Measurements from ENCODE around the gene CASP9. TPM values are rescaled to one million over a fixed set of nuclear protein-coding genes. Genes with fewer than 3 reads are reported as not detected.

Gene CASP9
- total RNA-seq, 1 donor from 2014 or later = 18.6 TPM

GRCh38 chr1:15453734-15454133 is 70.3 kb downstream of the CASP9 start:
- Mint-ChIP-seq H3K4me1 (ENCODE audit: low read depth) (no peaks in the 10 kb centered on the region), H3K36me3 (ENCODE audit: low read depth) (no peaks in the 10 kb centered on the region), H3K27me3 (ENCODE audit: low read depth) (peaks cover 5% of the 10 kb centered on the region), H3K9me3 (no peaks in the 10 kb centered on the region), H3K4me3 (ENCODE audit: low read depth) (no peak overlapping the region), H3K27ac (no peak overlapping the region)
- DNase-seq (ENCODE audit: low spot score) = no peak
- intact Hi-C loops (cut with micrococcal nuclease) = no loop called here

- intact Hi-C loops (cut with micrococcal nuclease) = no loop called here
- no peak for DNase-seq (ENCODE audit: low spot score)
- H3K4me3 Mint-ChIP-seq (ENCODE audit: low read depth) = no peak overlapping the region
- H3K27me3 Mint-ChIP-seq (ENCODE audit: low read depth) = peaks cover 5% of the 10 kb centered on the region
- no peaks in the 10 kb centered on the region for H3K9me3 Mint-ChIP-seq
- H3K27ac Mint-ChIP-seq = no peak overlapping the region
- H3K36me3 Mint-ChIP-seq (ENCODE audit: low read depth) = no peaks in the 10 kb centered on the region
- no peaks in the 10 kb centered on the region for H3K4me1 Mint-ChIP-seq (ENCODE audit: low read depth)
Observed at GRCh38 chr1:15452866-15453571, 71.0 kb downstream of the CASP9 start.

GRCh38 chr1:15452216-15452615 is 71.8 kb downstream of the CASP9 start:
- Mint-ChIP-seq H3K36me3 (ENCODE audit: low read depth) (no peaks in the 10 kb centered on the region), H3K4me3 (ENCODE audit: low read depth) (no peak overlapping the region), H3K4me1 (ENCODE audit: low read depth) (no peaks in the 10 kb centered on the region), H3K27ac (no peak overlapping the region), H3K9me3 (no peaks in the 10 kb centered on the region), H3K27me3 (ENCODE audit: low read depth) (peaks cover 5% of the 10 kb centered on the region)
- DNase-seq (ENCODE audit: low spot score) = no peak
- intact Hi-C loops (cut with micrococcal nuclease) = no loop called here

- H3K27me3 Mint-ChIP-seq (ENCODE audit: low read depth) = peaks cover 5% of the 10 kb centered on the region
- H3K9me3 Mint-ChIP-seq = no peaks in the 10 kb centered on the region
- no peaks in the 10 kb centered on the region for H3K4me1 Mint-ChIP-seq (ENCODE audit: low read depth)
- no peak for DNase-seq (ENCODE audit: low spot score)
- H3K4me3 Mint-ChIP-seq (ENCODE audit: low read depth) = no peak overlapping the region
- H3K36me3 Mint-ChIP-seq (ENCODE audit: low read depth) = no peaks in the 10 kb centered on the region
- no peak overlapping the region for H3K27ac Mint-ChIP-seq
- intact Hi-C loops (cut with micrococcal nuclease) = no loop called here
Observed at GRCh38 chr1:15451014-15451722, 72.8 kb downstream of the CASP9 start.

- H3K4me3 Mint-ChIP-seq (ENCODE audit: low read depth) = no peak overlapping the region
- H3K27ac Mint-ChIP-seq = no peak overlapping the region
- no peak for DNase-seq (ENCODE audit: low spot score)
- H3K27me3 Mint-ChIP-seq (ENCODE audit: low read depth) = peaks cover 14% of the 10 kb centered on the region
- H3K4me1 Mint-ChIP-seq (ENCODE audit: low read depth) = peaks cover 7% of the 10 kb centered on the region
- H3K9me3 Mint-ChIP-seq = no peaks in the 10 kb centered on the region
- H3K36me3 Mint-ChIP-seq (ENCODE audit: low read depth) = no peaks in the 10 kb centered on the region
- intact Hi-C loops (cut with micrococcal nuclease) = no loop called here
Observed at GRCh38 chr1:15449567-15449966, 74.4 kb downstream of the CASP9 start.

- intact Hi-C loops (cut with micrococcal nuclease) = no loop called here
- Mint-ChIP-seq H3K36me3 (ENCODE audit: low read depth) (no peaks in the 10 kb centered on the region), H3K4me3 (ENCODE audit: low read depth) (no peak overlapping the region), H3K27me3 (ENCODE audit: low read depth) (peaks cover 14% of the 10 kb centered on the region), H3K27ac (no peak overlapping the region), H3K4me1 (ENCODE audit: low read depth) (peaks cover 7% of the 10 kb centered on the region), H3K9me3 (no peaks in the 10 kb centered on the region)
- DNase-seq (ENCODE audit: low spot score) = no peak
Observed at GRCh38 chr1:15448877-15449462, 75.0 kb downstream of the CASP9 start.

- no peaks in the 10 kb centered on the region for H3K36me3 Mint-ChIP-seq (ENCODE audit: low read depth)
- intact Hi-C loops (cut with micrococcal nuclease) = no loop called here
- no peak for DNase-seq (ENCODE audit: low spot score)
- H3K27ac Mint-ChIP-seq = no peak overlapping the region
- H3K9me3 Mint-ChIP-seq = no peaks in the 10 kb centered on the region
- H3K4me1 Mint-ChIP-seq (ENCODE audit: low read depth) = peaks cover 7% of the 10 kb centered on the region
- H3K27me3 Mint-ChIP-seq (ENCODE audit: low read depth) = peaks cover 15% of the 10 kb centered on the region
- no peak overlapping the region for H3K4me3 Mint-ChIP-seq (ENCODE audit: low read depth)
Observed at GRCh38 chr1:15446212-15446611, 77.8 kb downstream of the CASP9 start.

- intact Hi-C loops (cut with micrococcal nuclease) = no loop called here
- no peaks in the 10 kb centered on the region for H3K9me3 Mint-ChIP-seq
- H3K27me3 Mint-ChIP-seq (ENCODE audit: low read depth) = peaks cover 15% of the 10 kb centered on the region
- H3K36me3 Mint-ChIP-seq (ENCODE audit: low read depth) = no peaks in the 10 kb centered on the region
- H3K4me1 Mint-ChIP-seq (ENCODE audit: low read depth) = peaks cover 7% of the 10 kb centered on the region
- no peak overlapping the region for H3K4me3 Mint-ChIP-seq (ENCODE audit: low read depth)
- H3K27ac Mint-ChIP-seq = no peak overlapping the region
- DNase-seq (ENCODE audit: low spot score) = no peak
Observed at GRCh38 chr1:15445390-15446122, 78.5 kb downstream of the CASP9 start.

- Mint-ChIP-seq H3K27me3 (ENCODE audit: low read depth) (peaks cover 14% of the 10 kb centered on the region), H3K27ac (no peak overlapping the region), H3K4me3 (ENCODE audit: low read depth) (no peak overlapping the region), H3K36me3 (ENCODE audit: low read depth) (no peaks in the 10 kb centered on the region), H3K4me1 (ENCODE audit: low read depth) (peaks cover 7% of the 10 kb centered on the region), H3K9me3 (no peaks in the 10 kb centered on the region)
- intact Hi-C loops (cut with micrococcal nuclease) = no loop called here
- no peak for DNase-seq (ENCODE audit: low spot score)
Observed at GRCh38 chr1:15444468-15445389, 79.3 kb downstream of the CASP9 start.

GRCh38 chr1:15443281-15443680 is 80.7 kb downstream of the CASP9 start:
- Mint-ChIP-seq H3K4me1 (ENCODE audit: low read depth) (peaks cover 7% of the 10 kb centered on the region), H3K4me3 (ENCODE audit: low read depth) (no peak overlapping the region), H3K36me3 (ENCODE audit: low read depth) (no peaks in the 10 kb centered on the region), H3K9me3 (no peaks in the 10 kb centered on the region), H3K27me3 (ENCODE audit: low read depth) (peaks cover 10% of the 10 kb centered on the region), H3K27ac (no peak overlapping the region)
- DNase-seq (ENCODE audit: low spot score) = no peak
- intact Hi-C loops (cut with micrococcal nuclease) = no loop called here

GRCh38 chr1:15442759-15443158 is 81.3 kb downstream of the CASP9 start:
- Mint-ChIP-seq H3K4me3 (ENCODE audit: low read depth) (no peak overlapping the region), H3K27ac (no peak overlapping the region), H3K9me3 (no peaks in the 10 kb centered on the region), H3K4me1 (ENCODE audit: low read depth) (peaks cover 7% of the 10 kb centered on the region), H3K36me3 (ENCODE audit: low read depth) (no peaks in the 10 kb centered on the region), H3K27me3 (ENCODE audit: low read depth) (peaks cover 10% of the 10 kb centered on the region)
- no peak for DNase-seq (ENCODE audit: low spot score)
- intact Hi-C loops (cut with micrococcal nuclease) = no loop called here

- peaks cover 10% of the 10 kb centered on the region for H3K27me3 Mint-ChIP-seq (ENCODE audit: low read depth)
- no peaks in the 10 kb centered on the region for H3K9me3 Mint-ChIP-seq
- H3K4me3 Mint-ChIP-seq (ENCODE audit: low read depth) = no peak overlapping the region
- DNase-seq (ENCODE audit: low spot score) = no peak
- intact Hi-C loops (cut with micrococcal nuclease) = no loop called here
- H3K36me3 Mint-ChIP-seq (ENCODE audit: low read depth) = no peaks in the 10 kb centered on the region
- peaks cover 7% of the 10 kb centered on the region for H3K4me1 Mint-ChIP-seq (ENCODE audit: low read depth)
- H3K27ac Mint-ChIP-seq = no peak overlapping the region
Observed at GRCh38 chr1:15442119-15442518, 81.9 kb downstream of the CASP9 start.

Measured in activated T-helper 2 cell treated with anti-CD3 and anti-CD28 coated beads, Interferon-gamma antibody, Interleukin-2, Interleukin-4, amounts not matched to agents 10 μg/mL and 5 μg/mL and 100 μg/mL, durations not matched to agents 14 hours and 24 hours and 36 hours (primary cell).